GM19452 (cell line): ENCODE data around the gene ROGDI.
"Not testable (repeated sequence)": the region's sequence is repeated elsewhere in the genome, so short reads cannot be mapped to it uniquely, and the experiment has no call there.

Experiments
- ATAC-seq: cut with Tn5 transposase; IDR thresholded peaks from one replicate; pipeline ENCODE4 v1.9.1; 2021; ENCODE audit not compliant: unreplicated experiment

ROGDI gene

DNA sequence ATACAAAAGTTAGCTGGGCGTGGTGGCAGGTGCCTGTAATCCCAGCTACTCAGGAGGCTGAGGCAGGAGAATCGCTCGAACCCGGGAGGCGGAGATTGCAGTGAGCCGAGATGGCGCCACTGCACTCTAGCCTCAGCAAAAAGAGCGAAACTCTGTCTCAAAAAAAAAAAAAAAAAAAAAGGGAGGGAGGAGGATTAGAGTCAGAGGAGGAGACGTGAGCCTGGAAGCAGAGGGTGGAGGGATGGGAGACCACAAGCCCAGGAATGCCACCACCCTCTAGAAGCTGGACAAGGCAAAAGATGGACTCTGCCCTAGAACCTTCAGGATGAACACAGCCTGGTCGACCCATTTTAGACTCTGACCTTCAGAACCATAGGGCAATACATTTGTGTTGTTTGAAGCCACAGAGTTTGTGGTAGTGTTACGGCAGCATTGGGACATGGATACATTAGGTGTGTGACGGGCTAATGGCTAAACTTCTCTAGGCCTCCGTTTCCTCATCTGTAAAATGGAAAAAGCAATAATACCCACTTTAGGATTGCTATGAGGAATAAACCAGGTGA lies 9.4 kb downstream of the ROGDI start:
- ATAC-seq, result no peak

DNA sequence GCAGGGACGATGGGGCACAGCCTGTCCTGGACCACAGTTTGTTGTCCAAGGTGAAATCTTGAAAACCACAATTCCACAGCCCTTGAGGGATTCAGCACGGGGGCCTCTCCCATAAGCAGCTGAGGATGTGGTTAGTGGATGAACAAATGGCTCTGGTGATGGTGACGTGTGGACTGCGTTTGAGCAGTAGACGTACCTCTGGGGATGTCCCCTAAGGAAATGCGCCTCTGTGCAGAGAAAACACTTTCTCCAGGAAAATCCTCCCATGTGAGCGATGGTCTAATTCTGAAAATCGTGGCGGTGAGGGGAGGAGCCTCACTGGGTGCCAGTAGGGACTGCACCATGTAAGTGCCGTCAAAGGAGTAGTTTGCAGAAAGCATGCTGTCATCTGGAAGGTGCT lies 11.6 kb downstream of the ROGDI start:
- no peak for ATAC-seq

DNA sequence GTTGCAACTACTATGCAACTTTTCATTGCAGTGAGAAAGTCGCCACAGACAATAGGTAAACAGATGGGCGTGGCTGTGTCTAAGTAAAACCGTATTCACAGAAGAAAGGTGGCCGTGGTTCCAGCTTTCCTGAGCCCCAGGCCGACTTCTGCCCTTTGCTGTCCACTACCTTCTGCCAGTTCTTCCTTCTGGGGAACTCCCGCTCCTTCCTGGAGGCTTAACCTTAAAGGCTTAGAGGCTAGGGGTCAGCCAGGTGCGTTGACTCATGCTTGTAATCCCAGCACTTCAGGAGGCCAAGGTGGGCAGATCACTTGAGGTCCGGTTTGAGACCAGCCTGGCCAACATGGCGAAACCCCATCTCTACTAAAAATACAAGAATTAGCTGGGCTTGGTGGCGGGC lies 12.2 kb downstream of the ROGDI start:
- no peak for ATAC-seq

DNA sequence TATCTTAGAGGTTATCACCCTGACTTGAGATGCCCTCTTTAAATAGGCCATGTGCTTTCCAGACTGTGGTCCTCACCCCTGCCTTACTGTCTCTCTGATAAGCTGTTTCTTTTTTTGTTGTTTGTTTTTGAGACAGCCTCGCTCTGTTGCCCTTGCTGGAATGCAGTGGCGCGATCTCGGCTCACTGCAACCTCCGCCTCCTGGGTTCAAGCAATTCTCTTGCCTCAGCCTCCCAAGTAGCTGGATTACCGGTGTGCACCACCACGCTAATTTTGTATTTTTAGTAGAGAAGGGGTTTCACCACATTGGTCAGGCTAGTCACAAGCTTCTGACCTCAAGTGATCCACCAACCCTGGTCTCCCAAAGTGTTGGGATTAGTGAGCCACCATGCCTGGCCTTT lies 13.5 kb downstream of the ROGDI start:
- no peak for ATAC-seq

- no peak for ATAC-seq
These were observed 13.9 kb downstream of the ROGDI start for GRCh38 chr16:4788489-4788889.

- no peak for ATAC-seq
These were observed 14.6 kb downstream of the ROGDI start, which contains the start of gene SEPTIN12 for GRCh38 chr16:4787627-4788482. Gene SEPTIN12, minus strand, starts transcription at chr16:4788345. Its CDS starts 700 bp downstream, at chr16:4787645.

GRCh38 chr16:4787068-4787467 lies 15.4 kb downstream of the ROGDI start:
- ATAC-seq, result no peak

DNA sequence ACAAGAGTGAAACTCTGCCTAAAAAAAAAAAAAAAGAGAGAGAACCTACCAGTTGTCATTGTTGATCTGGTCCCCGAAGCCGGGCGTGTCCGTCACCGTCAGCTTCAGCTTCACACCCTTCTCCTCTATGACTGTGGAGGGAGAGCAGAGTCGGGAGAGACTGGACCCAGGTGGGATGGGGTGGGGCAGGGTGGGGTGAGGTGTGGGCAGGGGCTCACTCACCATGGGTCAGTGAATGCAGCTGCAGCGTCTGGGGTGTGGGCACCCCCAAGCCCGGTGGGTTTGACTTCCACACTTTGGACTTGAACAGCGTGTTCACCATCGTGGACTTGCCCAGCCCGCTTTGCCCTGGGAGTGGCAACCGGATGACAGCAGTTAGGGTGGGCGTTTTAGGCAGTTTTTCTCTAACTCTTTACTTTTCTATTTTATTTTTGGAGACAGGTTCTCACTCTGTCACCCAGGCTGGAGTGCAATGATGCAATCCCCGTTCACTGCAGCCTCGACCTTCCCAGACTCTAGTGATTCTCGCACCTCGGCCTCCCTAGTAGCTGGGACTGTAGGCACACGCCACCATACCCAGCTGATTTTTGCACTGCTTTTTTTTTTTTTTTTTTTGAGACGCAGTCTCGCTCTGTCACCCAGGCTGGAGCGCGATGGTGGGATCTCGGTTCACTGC lies 16.5 kb downstream of the ROGDI start:
- ATAC-seq, result no peak

DNA sequence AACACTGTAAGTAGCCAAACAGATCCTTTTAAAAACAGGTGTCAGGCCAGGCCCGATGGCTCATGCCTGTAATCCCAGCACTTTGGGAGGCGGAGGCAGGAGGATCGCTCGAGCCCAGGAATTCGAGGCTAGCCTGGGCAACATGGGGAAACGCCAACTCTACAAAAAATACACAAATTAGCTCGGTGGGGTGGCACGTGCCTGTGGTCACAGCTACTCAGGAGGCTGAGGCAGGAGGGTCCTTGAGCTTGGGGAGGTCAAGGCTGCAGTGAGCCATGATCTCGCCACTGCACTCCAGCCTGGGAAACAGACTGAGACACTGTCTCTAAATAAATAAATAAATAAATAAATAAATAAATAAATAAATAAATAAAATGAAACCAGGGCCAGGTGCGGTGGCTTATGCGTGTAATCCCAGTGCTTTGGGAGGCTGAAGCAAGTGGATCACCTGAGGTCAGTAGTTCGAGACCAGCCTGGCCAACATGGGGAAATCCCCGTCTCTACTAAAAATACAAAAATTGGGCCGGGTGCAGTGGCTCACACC lies 17.9 kb downstream of the ROGDI start:
- ATAC-seq, result not testable (repeated sequence)

DNA sequence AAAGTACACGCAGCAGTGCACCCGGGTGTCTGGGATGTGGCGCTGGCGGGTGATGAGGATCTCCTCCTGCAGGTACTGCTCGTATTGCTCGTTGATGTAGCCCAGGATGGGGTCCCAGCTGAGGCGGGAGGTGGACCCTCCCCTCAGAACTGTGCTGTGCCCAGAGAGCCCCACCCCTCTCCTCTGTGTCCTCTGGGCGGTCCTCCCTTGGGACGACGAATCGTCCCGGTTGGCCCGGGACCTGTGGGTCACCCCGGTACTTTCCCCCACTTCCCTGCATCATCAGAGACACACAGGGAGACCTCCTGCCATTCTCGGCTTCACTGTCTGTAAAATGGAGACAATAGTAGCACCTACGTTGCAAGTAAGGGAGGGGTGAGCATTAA lies 18.5 kb downstream of the ROGDI start:
- ATAC-seq, result no peak

- no peak for ATAC-seq
These were observed 19.0 kb downstream of the ROGDI start for GRCh38 chr16:4783251-4783950.

GRCh38 chr16:4780235-4780634 lies 22.2 kb downstream of the ROGDI start:
- ATAC-seq, result no peak

DNA sequence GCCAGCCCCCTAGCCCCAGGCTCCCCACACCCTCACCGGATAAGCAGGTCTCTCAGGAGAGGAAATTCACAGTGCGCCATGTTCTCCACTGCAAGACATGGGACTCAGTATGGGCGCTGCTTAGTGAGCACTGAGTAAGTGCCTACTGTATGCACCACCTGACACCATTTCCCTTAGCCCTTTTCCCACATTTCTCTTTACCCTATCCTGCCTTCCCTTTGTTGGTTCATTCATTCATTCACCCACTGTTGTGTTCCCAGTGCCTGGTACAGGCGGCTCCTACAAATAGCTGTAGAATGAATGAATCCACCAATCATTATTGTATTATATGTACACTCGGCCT lies 24.4 kb downstream of the ROGDI start:
- ATAC-seq, result no peak

DNA sequence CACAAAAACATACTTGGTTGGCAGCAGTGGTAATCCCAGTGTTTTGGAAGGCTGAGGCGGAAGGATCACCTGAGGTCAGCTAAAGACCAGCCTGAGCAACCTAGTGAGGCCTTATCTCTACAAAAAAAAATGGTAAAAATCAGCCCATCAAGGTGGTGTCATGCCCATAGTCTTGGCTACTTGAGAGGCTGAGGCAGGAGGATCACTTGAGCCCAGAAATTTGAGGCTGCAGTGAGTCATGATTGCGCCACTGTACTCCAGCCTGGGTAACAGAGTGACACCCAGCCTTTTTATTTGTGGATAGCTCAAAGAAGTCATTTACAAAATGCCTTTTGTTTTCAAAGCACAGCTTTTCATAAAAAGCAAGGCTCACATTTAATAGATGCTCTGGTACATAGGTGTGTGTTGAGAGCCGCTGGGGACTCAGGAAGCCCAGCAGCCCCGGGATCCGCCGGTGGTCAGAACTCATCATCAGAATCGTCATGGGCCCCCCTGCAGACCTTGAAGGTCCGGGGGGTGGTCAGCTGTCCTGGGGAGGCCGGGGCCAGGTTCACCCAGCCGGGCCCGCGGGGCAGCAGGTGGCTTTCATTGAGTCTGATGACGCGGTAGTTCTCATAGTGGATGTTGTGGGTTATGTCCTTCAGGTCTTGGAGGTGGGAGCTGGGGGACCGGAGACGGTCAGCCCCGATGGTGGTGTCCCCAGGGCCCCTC lies 24.9 kb downstream of the ROGDI start:
- ATAC-seq, result no peak

DNA sequence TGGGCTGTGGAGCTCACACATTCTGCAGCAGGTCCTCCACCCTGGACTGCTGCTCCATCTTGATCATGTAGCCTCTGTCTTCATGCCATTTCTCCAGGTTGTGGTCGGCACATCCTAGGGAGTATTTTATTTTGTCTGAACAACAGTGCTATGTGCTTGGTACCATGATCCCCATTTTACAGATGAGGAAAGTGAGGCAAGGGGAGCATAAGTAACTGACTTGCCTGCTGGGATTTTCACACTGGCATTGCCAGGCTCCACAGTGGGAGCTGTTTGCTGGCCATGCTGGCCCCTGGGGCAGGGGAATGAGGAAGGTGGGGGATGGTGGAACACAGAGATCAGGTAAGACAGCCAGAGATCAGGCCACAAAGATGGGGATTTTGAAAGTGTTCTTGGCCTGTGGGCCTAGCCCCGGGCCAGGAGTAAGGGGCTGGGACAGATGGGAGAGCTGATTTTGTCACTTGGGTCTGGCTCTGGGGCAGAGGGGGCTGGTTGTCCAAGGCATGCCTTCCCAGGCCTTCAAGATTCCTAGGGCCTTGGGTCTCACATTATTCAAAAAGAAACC lies 26.2 kb downstream of the ROGDI start:
- no peak for ATAC-seq

- ATAC-seq, result no peak
These were observed 27.4 kb downstream of the ROGDI start for GRCh38 chr16:4775005-4775404.

- ATAC-seq, result no peak
These were observed 30.1 kb downstream of the ROGDI start for GRCh38 chr16:4772351-4772750.

DNA sequence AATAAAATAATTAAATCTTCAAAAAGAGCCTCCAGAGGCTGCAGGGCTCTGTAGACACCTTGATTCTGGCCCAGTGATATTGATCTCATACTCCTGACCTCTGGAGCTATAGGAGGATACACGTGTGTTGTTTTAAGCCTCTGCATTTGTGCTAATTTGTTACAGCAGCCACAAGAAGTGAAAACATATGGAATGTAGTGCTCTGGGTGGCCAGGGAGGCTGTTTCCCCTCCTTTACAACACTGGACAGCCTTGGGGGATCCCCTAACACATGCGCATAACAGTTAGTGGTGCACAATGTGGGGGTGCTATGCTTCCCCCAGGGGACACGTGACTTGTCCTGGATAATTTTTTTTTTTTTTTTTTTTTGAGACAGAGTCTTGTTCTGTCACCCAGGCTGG lies 30.8 kb downstream of the ROGDI start:
- ATAC-seq, result no peak

DNA sequence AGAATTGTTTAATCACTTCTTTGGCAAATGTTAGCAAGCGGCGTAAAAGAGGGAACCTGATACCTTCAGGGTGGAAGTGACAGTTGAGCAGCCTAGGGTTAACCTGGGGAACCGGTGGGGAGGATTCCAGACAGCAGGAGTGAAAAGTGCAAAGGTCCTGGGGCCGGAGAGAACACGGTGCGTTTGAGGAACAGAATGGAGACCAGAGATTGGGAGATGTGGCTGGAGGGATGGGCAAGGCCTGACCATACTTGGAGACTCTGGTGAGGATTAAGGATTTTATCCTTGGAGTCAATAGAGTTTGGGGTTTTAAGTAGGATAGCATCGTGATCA lies 33.2 kb downstream of the ROGDI start:
- ATAC-seq, result no peak

- ATAC-seq, result peak; percentile 47
These were observed 33.7 kb downstream of the ROGDI start for GRCh38 chr16:4768549-4769305.
